ENCODE results near the gene STXBP3.
"Not testable (repeated sequence)": the region's sequence is repeated elsewhere in the genome, so short reads cannot be mapped to it uniquely, and the experiment has no call there.

Gene STXBP3

DNA sequence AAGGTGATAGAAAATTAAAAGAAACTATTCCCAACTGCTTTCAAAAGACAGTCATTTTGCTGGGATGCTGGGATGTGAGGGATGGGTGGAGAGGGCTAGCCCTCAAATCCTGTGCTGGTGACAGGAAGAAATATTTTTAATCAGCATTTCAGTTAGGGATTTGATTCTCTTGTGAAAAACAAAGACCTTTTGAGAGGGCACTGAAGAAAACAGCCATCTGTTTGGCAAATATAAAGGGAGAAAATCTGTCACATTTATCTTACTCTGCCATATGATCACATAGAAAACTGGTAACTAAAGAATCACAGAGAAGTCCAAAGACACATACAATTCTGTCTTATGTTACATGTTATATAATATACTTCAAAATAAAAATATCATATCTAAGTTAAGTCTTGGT is 12.3 kb downstream of the STXBP3 start:
- Mint-ChIP-seq H3K4me3 (no peak overlapping the region), H3K9me3 (no peaks in the 10 kb centered on the region), H3K36me3 (ENCODE audit: low read depth) (peaks cover 40% of the 10 kb centered on the region), H3K27me3 (ENCODE audit: low read depth) (no peaks in the 10 kb centered on the region), H3K27ac (no peak overlapping the region), H3K4me1 (no peaks in the 10 kb centered on the region)
- TF ChIP-seq, protein P1, sequence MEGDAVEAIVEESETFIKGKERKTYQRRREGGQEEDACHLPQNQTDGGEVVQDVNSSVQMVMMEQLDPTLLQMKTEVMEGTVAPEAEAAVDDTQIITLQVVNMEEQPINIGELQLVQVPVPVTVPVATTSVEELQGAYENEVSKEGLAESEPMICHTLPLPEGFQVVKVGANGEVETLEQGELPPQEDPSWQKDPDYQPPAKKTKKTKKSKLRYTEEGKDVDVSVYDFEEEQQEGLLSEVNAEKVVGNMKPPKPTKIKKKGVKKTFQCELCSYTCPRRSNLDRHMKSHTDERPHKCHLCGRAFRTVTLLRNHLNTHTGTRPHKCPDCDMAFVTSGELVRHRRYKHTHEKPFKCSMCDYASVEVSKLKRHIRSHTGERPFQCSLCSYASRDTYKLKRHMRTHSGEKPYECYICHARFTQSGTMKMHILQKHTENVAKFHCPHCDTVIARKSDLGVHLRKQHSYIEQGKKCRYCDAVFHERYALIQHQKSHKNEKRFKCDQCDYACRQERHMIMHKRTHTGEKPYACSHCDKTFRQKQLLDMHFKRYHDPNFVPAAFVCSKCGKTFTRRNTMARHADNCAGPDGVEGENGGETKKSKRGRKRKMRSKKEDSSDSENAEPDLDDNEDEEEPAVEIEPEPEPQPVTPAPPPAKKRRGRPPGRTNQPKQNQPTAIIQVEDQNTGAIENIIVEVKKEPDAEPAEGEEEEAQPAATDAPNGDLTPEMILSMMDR (IDR thresholded peaks at IDR 0.05; ENCODE audit: unreplicated experiment in 3 of 3) = no peak

DNA sequence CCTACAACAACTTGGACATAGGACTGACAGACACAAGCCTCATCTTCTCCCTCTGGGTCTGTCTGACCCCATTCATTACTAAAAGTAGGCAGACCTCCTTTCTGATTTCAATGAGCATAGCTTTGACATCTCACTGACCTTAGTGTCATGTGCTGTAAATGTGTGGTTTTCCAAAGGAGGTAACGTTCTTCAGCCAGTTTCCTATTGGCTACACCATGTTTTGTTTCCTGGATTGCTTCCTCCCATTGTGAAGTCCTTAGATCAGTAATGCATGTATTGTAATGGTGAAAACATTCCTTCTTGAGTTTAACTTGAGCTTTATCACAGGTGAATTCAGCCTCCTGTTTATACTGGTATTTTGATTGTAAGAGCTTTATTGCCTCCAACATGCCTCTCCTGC is 20.6 kb downstream of the STXBP3 start:
- no peak overlapping the region for H3K27ac Mint-ChIP-seq

DNA sequence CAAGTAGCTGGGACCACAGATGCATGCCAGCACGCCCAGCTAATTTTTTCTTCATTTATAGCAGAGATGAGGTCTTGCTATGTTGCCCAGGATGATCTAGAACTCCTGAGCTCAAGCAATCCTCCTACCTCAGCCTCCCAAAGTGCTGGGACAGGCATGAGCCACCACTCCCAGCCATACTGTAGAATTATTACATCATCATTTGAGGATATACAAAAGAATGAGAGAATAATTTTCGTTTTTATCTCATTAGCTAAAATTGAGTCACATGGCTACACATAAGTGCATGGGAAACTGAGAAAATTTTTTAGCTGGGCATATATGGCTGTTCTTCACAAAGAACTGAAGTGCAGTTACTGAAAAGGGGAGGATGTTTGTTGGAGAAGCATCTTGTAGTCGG is 21.2 kb downstream of the STXBP3 start:
- no peaks in the 10 kb centered on the region for H3K4me1 Mint-ChIP-seq
- no peaks in the 10 kb centered on the region for H3K9me3 Mint-ChIP-seq

More for the DNA sequence above, 20.6 kb downstream of the STXBP3 start:
- H3K4me1 Mint-ChIP-seq = no peaks in the 10 kb centered on the region
- H3K4me3 Mint-ChIP-seq = no peak overlapping the region
- H3K36me3 Mint-ChIP-seq (ENCODE audit: low read depth) = peaks cover 43% of the 10 kb centered on the region
- TF ChIP-seq, protein P1 (IDR thresholded peaks at IDR 0.05; ENCODE audit: unreplicated experiment in 3 of 3) = no peak
- no peaks in the 10 kb centered on the region for H3K27me3 Mint-ChIP-seq (ENCODE audit: low read depth)
- no peaks in the 10 kb centered on the region for H3K9me3 Mint-ChIP-seq

DNA sequence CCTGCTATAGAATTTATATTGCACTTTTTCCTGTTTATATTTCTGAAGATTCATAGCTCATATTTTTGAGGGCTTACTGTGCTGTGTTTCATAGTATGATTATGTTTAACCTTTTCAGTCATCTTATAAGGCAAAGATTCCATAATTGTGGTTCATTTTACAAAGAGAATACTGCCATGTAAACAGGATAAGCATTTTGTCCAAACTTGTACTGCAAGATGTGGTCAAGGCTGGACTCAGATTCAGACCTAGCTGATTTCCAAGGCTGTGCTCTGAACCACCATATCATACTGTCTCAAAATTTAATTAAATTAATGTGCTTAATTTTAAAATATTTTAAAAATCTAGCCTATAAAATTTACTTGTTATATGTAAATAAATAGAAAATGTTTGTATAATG is 31.4 kb downstream of the STXBP3 start:
- TF ChIP-seq, protein P1 (IDR thresholded peaks at IDR 0.05; ENCODE audit: unreplicated experiment in 3 of 3) = no peak
- H3K27me3 Mint-ChIP-seq (ENCODE audit: low read depth) = no peaks in the 10 kb centered on the region
- H3K4me3 Mint-ChIP-seq = no peak overlapping the region
- peaks cover 57% of the 10 kb centered on the region for H3K36me3 Mint-ChIP-seq (ENCODE audit: low read depth)
- H3K27ac Mint-ChIP-seq = no peak overlapping the region
- no peaks in the 10 kb centered on the region for H3K4me1 Mint-ChIP-seq
- no peaks in the 10 kb centered on the region for H3K9me3 Mint-ChIP-seq

More for the DNA sequence above, 21.2 kb downstream of the STXBP3 start:
- TF ChIP-seq, protein P1 (IDR thresholded peaks at IDR 0.05; ENCODE audit: unreplicated experiment in 3 of 3) = no peak
- Mint-ChIP-seq H3K27ac (no peak overlapping the region), H3K4me3 (no peak overlapping the region), H3K27me3 (ENCODE audit: low read depth) (no peaks in the 10 kb centered on the region), H3K36me3 (ENCODE audit: low read depth) (peaks cover 40% of the 10 kb centered on the region)

DNA sequence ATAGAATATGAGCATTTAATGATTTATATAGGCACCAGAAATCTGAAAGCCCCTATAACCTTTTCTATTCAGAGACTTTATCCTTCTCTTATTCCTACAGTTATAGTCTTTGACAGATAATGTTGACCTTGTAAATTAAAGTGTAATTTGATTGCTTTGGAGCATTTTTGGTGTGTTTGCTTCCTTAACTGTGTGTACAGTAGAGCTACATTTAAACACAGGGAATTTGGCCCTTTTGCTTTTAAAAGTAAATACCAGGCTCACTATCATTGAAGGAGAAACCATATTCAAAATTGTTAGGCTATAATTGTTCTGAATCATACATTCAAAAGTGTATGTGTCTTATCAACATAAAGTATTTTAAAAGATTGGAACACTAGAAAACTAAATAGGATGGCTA is 33.0 kb downstream of the STXBP3 start:
- H3K27me3 Mint-ChIP-seq (ENCODE audit: low read depth) = no peaks in the 10 kb centered on the region
- TF ChIP-seq, protein P1 (IDR thresholded peaks at IDR 0.05; ENCODE audit: unreplicated experiment in 3 of 3) = no peak
- peaks cover 62% of the 10 kb centered on the region for H3K36me3 Mint-ChIP-seq (ENCODE audit: low read depth)
- no peak overlapping the region for H3K4me3 Mint-ChIP-seq
- peaks cover 13% of the 10 kb centered on the region for H3K9me3 Mint-ChIP-seq
- no peak overlapping the region for H3K27ac Mint-ChIP-seq
- H3K4me1 Mint-ChIP-seq = no peaks in the 10 kb centered on the region

DNA sequence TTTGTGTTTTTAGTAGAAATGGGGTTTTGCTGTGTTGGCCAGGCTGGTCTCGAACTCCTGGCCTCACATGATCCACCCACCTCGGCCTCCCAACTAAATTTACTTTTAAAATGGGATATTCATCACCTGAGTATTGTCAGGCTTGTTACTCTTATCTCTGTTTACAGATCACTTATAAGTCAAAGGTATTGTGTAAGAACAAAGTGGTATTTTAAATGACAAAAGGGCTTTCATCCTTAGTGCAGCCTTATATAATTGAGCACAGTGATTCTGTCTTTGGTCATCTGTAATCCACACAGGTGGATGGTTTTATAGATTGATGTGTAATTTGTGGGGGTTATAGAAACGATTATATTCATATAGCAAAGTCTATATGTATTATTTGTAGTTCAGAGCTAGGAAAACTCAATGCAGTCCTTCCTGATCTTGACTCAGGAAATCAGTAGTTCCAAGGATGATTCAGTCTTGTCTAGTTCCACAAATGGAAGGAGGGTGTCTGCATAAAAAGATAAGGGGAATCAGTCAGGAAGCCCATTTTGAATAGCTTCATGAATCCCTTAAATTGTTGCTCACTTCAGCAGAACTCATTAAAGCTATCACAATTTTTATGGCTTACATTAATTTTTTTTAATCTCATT is 34.6 kb downstream of the STXBP3 start:
- Mint-ChIP-seq H3K36me3 (ENCODE audit: low read depth) (peaks cover 65% of the 10 kb centered on the region), H3K27ac (no peak overlapping the region), H3K4me3 (no peak overlapping the region), H3K9me3 (peaks cover 29% of the 10 kb centered on the region), H3K27me3 (ENCODE audit: low read depth) (no peaks in the 10 kb centered on the region), H3K4me1 (no peaks in the 10 kb centered on the region)
- TF ChIP-seq, protein P1 (IDR thresholded peaks at IDR 0.05; ENCODE audit: unreplicated experiment in 3 of 3) = no peak

DNA sequence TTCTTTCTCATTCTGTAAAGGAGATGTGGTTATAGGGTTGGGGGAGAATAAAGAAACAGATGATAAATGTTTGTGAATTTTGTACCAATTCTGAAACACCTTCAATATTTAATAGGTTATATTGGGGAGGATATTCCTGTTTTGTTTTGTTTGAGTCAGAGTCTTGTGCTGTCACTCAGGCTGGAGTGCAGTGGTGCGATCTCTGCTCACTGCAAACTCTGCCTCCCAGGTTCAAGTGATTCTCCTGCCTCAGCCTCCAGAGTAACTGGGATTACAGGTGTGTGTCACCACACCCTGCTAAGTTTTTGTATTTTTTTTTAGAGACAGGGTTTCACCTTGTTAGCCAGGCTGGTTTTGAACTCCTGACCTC is 35.1 kb downstream of the STXBP3 start:
- H3K9me3 Mint-ChIP-seq = peaks cover 32% of the 10 kb centered on the region
- not testable (repeated sequence) for H3K4me1 Mint-ChIP-seq; H3K27me3 Mint-ChIP-seq (ENCODE audit: low read depth); H3K4me3 Mint-ChIP-seq; H3K27ac Mint-ChIP-seq
- peaks cover 70% of the 10 kb centered on the region for H3K36me3 Mint-ChIP-seq (ENCODE audit: low read depth)

All from nephron (organoid).